Activated CD8-positive, alpha-beta memory T cell treated with anti-CD3 and anti-CD28 coated beads for 4 hours (primary cell): ENCODE results near the gene ITGB5.
"Not testable (repeated sequence)": the region's sequence is repeated elsewhere in the genome, so short reads cannot be mapped to it uniquely, and the experiment has no call there.

ENCODE experiments used
- DNase-seq, 2 donors: peaks; one replicate each; pipeline ENCODE4 v3.0.0-alpha.2; 2020; ENCODE audit warnings: low read depth in 2 of 2

ITGB5 gene

DNA sequence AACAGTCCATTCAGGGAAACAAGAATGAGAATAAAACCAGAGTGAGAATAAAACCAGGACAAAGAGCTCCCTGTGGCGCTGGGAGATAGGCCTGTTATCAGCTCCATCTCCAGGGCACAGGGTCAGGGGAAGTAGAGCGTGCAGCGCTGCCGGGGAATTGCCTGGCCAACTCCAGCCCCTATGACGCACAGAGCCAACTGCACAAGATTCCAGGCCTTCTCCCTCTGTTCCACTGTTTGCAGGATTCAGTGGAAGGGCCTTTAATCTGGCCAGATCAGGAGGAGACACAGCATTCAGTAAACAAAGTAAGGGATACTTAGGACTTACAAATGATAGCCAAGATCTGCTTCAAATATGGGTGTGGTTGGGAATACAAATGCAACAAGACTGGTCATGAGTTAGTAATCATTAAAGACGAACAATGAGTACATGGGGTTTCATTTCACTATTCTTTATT lies 49.4 kb downstream of the ITGB5 start:
- DNase-seq = no peak

DNA sequence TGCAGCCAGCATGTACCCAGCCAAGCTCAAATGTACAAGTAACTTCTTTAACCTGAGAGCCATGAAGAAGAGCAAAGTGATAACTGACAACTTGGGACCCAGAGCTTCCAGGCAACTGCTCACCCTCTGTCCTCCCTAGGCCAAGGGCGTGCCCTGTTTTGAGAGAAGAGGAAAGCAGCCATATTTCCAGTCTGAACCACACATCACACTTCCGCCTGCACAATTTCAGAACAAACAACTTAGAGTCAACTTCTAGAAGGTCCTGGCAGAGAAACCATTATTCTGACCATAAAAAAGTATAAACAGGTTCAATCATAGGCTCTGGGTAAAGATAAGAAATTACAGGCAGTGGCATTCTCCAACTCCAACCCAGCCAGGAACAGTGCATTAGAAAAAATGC lies 50.1 kb downstream of the ITGB5 start:
- DNase-seq = no peak

DNA sequence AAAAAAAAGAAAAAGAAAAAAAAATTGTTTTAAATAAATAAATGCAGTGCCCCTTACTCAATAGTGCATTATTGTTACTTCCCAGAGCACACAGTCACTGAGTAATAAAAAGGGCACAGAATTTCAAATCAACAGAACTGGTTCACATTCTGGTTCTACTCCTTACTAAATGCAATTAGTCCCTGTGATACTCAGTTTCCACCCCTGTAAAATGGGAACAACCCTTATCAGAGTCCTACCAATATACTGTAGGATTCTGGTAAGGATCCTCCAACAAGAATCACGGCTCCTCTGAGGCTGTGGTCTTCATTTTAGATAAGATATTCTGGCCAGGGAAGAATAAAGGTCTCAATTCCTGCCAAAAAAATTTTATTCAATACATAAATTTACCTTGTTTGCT lies 50.7 kb downstream of the ITGB5 start:
- DNase-seq = no peak

DNA sequence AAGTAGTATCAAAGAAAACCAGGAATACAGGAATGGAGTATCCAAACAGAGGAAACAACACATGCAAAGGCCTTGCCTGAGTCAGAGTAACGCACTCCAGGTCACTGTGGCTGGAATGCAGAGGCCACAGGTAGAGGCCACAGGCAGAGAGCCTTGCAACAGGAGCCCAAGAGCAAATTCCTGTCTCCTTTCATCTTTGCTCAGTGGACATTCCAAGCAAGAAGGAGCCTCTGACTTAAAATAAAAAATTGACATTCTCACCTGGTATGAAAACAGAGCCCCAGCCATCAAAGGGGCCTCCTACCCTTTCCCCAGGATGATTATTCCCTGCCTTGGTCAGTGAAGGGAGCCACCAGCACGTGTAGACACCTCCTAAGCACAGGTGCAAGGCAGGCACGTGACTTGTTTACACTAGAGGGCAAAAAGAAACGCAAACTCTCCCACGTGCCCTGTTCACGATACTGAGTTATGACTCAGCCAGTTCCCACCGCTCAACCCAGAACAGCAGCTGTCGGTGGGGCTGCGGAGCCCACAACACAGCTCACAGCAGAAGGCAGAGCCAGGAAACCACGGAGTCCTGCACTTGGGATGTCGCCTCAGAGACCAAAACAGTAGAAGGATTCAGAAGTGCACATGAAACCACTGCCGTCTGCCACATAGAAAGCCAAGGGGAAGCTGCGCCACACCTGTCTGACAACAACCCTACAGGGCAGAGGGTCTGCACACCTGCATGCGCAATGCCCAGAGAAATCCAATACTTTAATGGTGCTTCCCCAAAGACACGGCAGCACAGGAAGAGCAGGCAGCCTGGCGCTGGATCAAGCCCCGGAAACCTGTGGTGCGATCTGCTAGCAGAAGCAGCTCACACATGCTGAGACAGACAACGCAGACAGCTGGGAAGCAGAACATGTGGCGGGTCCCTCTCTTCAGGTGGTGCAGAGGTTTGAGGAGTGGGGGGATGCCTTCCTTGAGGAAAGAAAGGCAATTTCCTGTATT lies 52.1 kb downstream of the ITGB5 start:
- DNase-seq = peak; percentile 5 to 19

DNA sequence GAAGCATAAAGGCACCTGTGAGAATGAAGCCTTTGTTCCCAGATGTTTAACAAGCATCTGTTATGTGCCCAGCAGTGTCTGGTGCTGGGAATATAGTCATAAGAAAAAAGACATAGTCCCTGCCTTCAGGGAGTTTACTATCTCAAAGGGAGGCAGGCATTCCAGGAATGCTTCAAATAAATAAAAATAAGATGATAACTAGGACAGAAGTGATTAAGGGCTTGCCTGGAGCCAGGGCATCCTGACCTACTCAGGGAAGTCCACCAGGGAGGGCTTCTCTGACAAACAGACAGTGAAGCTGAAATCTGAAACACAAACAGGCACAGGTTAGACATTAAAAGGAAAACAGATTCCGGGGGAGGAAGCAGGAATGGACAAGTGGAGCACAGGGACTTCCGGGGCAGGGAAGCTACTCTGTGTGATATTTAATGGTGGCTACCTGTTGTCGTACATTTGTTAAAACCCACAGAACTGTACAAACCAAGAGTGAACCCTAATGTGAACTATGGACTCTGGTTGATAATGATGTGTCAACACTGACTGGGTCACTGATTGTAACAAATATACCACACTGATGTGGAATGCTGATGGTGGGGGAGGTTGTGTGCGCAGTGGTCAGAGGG lies 53.3 kb downstream of the ITGB5 start:
- no peak for DNase-seq

DNA sequence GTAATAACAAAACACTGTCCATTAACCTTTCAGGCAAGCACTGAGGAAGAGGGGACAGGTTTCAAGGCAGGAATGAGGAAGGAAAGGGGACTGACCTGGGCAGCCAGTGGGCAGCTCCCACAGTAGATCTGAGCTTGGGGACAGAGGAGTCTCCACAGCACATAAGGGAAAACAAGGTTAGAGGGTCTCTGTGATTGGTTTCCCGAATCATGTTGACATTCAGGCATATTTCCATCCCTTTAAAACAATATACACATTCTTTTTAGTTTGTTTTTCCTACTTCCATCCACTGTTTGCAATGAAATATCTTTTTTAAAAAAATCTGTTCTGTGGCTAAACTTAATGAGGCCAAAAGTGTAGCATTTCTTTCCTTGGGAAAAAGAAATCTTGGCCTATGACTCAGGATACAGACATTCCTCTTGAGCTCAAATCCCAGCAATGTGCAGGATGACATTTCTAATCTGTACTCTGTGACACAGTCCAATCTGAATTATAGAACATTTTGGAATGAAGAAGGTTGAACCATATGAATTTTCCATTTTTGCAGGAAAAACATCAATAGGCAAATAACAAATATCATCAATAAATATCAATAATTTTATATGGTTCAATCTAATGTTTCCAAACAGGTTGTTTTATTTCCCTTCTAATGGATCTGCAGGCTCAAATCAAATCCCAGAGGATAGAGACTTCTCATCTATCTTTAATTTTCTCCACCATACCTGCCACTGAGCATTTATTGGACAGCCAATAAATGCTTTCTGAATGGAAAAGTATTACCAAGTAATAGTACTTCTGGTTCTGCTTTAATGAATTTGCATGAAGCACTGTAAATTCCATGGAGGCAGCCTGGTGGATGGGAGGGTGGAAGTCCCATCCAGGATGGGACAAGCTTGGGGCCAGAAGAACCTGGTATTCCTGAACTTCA lies 54.1 kb downstream of the ITGB5 start:
- no peak for DNase-seq

DNA sequence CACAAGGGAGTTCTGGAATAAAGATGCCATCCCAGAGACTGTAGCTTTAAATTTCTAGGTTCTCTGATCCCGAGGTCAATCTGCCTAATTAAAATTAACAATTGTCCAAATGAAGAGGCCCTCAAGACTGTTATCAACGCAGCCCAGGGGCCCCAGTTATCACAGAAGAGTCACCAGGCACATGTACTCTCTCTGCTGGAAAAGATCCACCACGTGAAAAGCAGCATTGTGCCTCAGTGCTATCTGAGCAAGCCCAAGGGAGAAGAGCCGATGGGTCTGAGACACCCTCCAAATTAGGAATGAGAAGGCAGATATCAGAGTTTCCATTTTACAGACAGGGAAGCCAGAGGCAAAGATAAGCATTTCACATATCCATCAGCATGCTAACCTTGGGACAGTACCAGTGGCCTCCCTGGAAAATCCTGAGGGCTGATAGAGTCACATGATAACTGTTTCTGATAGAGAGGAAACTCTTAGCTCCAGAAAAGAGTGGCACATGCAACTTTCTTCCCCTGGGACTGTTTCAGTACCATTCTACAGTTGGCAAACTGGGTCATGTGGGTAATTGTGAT lies 55.5 kb downstream of the ITGB5 start:
- no peak for DNase-seq

DNA sequence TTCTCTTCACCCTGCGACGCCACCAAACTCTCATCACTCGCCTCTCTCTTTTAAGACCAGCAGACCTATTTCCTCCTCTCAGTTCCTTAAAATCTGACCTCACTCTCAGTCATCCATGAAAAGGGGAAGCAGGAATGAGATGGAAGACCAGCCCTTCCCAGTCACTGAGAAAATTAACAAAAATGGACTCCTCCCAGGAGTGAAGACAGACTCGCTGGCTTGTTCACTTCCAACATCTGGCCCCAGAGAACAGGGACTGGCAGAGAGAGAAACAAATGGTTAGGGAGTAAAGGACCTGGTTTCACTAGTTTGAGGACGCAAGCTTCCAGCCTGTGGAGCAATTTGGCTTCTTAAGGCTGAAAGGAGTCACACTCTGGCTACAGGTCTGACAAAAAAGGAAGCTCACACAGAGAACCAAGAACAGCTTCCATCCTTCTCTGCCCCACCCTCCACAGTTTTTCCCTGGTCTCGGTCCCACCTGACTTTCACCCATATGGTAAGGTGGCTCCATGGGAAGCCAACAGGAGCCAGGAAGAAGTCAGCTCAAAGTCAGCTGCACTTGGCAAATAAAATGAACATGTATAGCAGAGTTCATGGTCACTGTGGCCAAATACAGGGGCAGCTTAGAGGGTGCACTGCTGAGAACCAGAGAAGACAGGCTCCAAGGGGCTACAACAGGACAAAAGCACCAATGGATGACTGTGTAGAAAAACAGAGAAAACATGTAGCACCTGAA lies 57.2 kb downstream of the ITGB5 start:
- no peak for DNase-seq

DNA sequence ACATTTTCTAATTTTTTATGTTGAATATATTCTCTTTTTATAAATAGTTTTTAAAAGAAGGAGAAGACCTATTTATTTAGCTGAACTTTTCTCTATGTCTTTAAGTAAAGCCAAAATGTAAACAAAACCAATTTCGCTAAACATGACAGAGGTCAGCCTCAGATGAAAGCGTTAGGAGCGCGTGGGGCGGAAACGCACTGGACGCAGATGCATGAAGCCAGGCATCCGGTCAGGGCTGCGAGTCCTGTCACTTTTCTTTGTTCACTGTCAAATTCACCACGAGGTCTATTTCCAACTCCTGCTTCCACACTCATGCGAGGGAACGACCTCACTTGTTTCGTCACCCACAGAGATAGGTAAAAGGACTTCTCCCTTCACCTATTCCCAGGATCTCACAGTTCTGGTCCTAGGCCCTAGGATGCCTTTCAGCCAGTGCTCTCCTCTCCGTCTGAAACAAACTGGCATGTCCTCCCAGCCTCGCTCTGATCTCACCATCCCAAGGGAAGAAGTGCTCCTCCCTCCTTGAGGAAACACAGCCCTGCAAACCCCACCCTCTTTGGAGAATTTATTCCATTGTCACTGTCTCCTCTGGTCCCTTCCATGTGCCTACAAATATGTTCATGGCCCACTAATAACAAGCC lies 57.9 kb downstream of the ITGB5 start:
- no peak for DNase-seq

DNA sequence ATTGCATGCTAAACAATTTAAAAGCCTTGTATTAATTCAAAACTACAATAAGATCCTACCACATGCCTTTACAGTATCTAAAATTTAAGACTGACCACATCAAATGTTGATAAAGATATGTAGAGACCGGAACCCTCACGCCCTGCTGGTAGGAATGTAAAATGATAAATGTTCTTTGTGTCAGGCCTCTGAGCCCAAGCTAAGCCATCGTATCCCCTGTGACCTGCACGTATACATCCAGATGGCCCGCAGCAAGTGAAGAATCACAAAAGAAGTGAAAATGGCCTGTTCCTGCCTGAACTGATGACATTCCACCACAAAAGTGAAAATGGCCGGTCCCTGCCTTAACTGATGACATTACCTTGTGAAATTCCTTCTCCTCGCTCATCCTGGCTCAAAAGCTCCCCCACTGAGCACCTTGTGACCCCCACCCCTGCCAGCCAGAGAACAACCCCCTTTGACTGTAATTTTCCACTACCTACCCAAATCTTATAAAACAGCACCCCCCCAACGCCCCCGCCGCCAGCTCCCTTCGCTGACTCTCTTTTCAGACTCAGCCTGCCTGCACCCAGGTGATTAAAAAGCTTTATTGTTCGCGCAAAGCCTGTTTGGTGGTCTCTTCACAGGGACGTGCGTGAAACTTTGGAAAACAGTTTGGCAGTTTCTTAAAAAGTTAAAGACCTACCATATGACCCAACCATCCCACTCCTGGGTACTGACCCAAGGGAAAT lies 59.5 kb downstream of the ITGB5 start:
- not testable (repeated sequence) for DNase-seq

DNA sequence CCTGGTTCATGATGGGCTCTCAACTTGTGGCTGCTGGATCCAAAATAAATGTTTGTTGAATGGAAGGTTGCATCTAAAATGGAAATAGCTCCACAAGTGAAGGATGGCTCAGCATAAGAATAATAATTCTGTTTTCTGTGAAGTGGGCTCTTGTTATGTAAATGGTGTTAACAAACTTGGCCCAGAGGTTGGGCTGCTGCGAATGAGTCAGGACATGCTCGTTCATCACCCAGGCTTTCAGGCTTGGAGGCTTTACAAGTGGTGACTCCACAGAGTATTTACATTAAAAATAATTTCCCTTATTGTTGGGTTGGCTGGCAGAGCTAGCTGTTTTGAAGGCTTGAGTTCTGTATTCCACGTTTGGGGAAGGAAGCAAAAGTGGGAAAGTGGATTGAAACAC lies 60.5 kb downstream of the ITGB5 start:
- no peak for DNase-seq

DNA sequence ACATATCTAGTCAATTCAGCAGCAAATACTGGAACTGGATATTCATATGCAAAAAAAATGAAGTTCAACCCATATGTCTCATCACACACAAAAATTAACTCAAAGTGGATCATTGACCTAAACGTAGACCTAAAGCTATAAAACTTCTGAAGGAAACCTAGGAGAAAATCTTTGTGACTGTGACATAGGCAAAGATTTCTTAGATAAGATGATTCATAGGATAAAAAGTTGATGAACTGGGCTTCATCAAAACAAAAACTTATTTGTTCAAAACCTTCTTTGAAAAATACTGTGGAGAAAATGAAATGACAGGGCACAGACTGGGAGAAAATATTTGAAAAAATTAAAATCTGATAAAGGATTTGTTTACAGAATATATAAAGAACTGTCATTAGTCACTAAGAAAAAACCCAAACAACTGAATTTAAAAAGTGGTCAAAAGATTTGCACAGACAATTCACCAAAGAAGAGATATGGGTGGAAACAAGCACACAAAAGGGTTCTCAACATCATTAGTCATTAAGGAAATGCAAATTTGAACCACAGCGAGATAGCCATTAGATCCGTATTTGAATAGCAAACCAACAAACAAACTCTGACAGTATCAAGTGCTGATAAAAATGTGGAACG lies 62.8 kb downstream of the ITGB5 start:
- no peak for DNase-seq

DNA sequence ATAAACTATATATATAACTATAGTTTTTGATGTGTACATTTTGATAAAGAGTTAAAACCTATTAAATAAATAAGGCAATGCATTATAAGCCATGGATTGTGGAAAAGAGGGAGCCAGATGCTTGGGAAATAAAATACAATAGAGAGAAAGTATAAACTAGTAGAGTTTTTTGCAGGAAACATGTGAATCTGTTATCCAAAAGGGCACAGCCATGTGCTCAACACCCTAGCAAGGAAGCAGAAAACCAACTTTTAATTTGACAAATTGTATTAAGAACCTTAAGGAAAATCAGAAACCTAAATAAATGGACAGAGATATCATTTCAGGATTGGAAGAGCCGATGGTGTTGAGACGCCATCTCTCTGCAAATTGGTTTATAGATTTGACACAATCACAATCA lies 63.5 kb downstream of the ITGB5 start:
- DNase-seq = no peak

DNA sequence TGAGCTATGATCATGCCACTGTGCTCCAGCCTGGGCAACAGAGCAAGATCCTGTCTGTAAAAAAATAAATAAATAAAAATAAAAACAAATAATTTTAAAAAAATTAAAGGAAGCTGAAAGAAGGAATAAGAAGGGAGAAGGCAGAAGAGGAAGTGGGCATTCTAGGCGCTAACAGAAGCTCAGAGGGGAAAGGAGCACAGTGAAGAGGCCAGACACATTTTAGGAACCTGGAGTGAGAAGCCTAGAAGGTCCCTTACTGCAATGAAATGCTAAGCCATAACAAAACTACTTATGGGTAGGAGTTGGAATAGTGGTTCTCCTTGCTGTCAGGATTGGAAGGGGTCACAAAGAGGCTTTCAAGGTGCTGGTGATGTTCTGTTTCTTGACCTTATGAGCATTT lies 64.0 kb downstream of the ITGB5 start:
- no peak for DNase-seq

DNA sequence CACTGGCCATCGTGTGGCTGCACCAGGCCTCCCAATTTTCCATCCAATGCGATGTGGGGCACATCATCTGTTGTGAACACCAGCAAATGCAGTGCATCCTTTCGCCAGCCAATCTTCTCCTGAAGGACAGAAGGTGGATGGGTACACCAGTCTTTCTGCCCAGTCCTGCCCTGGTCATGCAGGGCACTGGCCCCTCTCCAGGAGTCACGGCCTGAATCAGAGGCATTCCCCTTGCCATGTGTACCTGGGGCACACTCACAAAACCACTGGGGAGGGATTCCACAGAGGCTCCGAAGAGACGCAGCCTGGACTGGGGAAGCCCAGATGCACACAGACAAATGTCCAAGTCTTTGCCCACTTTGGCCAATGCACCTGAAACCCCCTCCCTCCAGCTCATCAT lies 65.8 kb downstream of the ITGB5 start:
- DNase-seq = no peak

DNA sequence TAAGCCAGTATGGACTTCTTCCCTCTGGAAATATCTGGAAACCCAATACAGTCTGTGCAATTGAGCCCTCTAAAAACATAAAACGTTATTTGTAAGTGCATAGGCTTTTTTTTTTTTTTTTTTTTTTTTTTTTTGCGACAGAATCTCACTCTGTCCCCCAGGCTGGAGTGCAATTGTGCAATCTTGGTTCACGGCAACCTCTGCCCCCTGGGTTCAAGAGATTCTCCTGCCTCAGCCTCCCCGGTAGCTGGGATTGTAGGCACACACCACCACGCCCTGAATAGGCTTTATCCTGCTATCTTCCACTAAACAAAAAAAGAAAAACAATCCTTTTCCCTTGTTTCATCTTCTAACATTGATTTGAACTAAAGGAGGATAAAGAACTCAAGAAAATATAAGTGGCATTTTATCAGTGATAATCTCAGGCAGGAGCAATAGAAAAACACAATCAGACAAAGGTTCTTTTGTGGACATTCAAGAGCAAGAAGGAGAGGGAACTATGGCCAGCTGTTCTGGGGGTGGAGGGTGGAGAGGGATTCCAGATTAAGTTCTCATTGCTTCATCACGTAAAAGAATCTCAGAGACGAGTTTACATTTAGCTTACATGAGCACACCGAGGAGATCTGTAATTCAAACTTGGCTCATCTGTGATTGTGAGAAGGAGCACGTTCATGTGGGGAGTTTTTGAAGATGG lies 68.6 kb downstream of the ITGB5 start:
- DNase-seq = no peak

DNA sequence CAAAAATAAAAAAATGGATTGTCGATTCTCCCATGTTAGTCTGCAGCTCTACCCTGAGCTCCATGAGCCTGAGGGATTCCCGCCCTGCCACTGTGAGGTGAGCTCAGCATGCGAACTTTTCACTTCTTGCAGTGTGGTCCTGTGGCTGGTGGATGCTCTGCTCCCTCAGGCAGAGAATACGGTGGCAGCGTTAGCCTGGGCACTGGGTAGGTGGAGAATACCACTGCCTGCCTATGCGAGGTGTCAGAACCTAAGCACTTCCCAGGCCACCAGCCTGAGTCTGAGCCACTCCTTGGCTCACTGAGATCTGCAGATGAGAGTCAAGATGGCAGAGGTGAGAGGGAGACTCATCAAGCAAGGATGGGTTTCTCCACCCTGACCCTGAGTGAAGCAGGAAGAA lies 70.1 kb downstream of the ITGB5 start:
- no peak for DNase-seq

DNA sequence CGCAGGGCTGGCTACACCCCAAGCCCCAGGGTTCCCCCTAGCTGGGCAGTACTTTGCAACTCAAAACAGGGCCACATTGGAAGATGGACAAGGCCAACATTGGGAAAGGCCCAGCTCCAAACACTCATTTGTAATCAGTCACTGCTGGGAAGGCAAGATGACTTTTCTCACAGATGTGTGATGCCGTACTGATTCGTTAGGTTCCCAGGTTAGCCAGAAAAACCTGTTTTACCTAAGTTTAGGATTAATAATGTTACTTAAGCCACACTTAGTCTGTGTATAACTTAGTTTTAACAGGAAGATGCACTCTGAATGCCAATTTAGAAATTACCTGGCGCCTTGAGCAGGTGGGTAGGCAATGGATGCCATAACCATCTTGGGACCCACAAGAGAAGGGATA lies 71.0 kb downstream of the ITGB5 start:
- no peak for DNase-seq

DNA sequence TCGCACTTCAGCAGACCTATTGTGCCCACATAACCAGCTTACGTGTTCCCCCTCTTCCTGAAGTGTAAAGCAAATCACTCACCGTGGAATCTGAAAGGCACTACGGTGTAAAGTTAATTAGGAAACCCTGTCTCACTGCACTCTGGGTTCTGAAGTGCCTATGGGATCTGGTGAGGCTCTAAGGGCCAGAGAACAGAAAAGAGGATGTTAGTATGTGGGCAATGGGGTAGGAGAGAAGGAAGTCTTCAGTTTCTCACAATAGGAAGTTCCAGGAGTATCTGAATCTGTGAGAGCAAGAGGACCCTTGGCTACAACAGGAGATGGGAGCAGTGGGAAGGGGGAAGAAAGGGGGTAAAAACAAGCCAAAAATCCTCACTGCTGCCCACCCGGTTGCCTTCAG lies 71.4 kb downstream of the ITGB5 start:
- no peak for DNase-seq
